GM19455 (cell line): ENCODE measurements around the gene LNP1.
A peak's percentile ranks its signal among the peaks of the same experiment; 100 is the strongest.
"Not testable (repeated sequence)": the region's sequence is repeated elsewhere in the genome, so short reads cannot be mapped to it uniquely, and the experiment has no call there.

ENCODE experiments used
- ATAC-seq: cut with Tn5 transposase; IDR thresholded peaks from one replicate; pipeline ENCODE4 v1.9.1; 2021; ENCODE audit not compliant: unreplicated experiment

Gene LNP1

GRCh38 chr3:100471444-100471843, 70.1 kb downstream of the LNP1 start:
- ATAC-seq: no peak

- ATAC-seq: not testable (repeated sequence)
Measured at GRCh38 chr3:100477851-100478360, 76.6 kb downstream of the LNP1 start.

- ATAC-seq: not testable (repeated sequence)
Measured at GRCh38 chr3:100478521-100478920, 77.2 kb downstream of the LNP1 start.

GRCh38 chr3:100480081-100480480, 78.7 kb downstream of the LNP1 start:
- ATAC-seq: no peak

GRCh38 chr3:100482176-100482575, 80.8 kb downstream of the LNP1 start:
- ATAC-seq: no peak

- no peak for ATAC-seq
Measured at GRCh38 chr3:100483529-100483928, 82.2 kb downstream of the LNP1 start.

GRCh38 chr3:100486808-100487207, 85.5 kb downstream of the LNP1 start:
- no peak for ATAC-seq

- no peak for ATAC-seq
Measured at GRCh38 chr3:100489118-100489517, 87.8 kb downstream of the LNP1 start.

GRCh38 chr3:100492059-100493006, 91.0 kb downstream of the LNP1 start, which contains the start of gene TMEM45A:
Gene TMEM45A (plus strand): TSS chr3:100492619. CDS start chr3:100555212, 62,593 bp downstream.
- peak; percentile 98 for ATAC-seq

GRCh38 chr3:100496711-100497261, 95.4 kb downstream of the LNP1 start:
- ATAC-seq: no peak

GRCh38 chr3:100499651-100500050, 98.3 kb downstream of the LNP1 start:
- ATAC-seq: no peak

GRCh38 chr3:100500320-100500880, 99.1 kb downstream of the LNP1 start:
- ATAC-seq: no peak

GRCh38 chr3:100503448-100503847, 102.1 kb downstream of the LNP1 start:
- no peak for ATAC-seq
